SU-DHL-6 (cell line): ENCODE data around the gene GIMAP8.

ENCODE experiments used
- CTCF ChIP-seq: fragments of 200-600 bp; sonication (generic); IDR thresholded peaks from one replicate; pipeline ENCODE4 v1.5.1; 2017; ENCODE audit warnings: antibody characterized with exemption, mild to moderate bottlenecking, low read length, moderate library complexity; ENCODE audit not compliant: insufficient read depth, poor library complexity, severe bottlenecking
- EZH2phosphoT487 ChIP-seq: fragments of 200-600 bp; sonication (generic), shearing (Covaris generic); conservative IDR thresholded peaks from 2 replicates; pipeline ENCODE4 v1.6.1; 2018; ENCODE audit warnings: mild to moderate bottlenecking, antibody characterized with exemption, low read length, moderate library complexity, mixed read lengths

GRCh38 chr7:150421831-150422230, 28.6 kb upstream of the GIMAP8 start:
- no peak for TF ChIP-seq CTCF
- no peak for TF ChIP-seq EZH2phosphoT487
